DND-41 (cell line): ENCODE results near the gene CELA2B.

Experiments used
- ATAC-seq: fragments of 200-7000 bp; cut with Tn5 transposase; 3 replicates; pipeline ENCODE4 v1.9.1; 2021; ENCODE audit warnings: low read depth; ENCODE audit not compliant: insufficient read depth
- DNase-seq: peaks from one replicate; pipeline ENCODE4 v3.0.0-alpha.2; 2020
- H2AFZ ChIP-seq: 2 replicates; pipeline ENCODE4 v1.6.0; 2012; ENCODE audit warnings: low read depth, low read length
- H3K27ac ChIP-seq: 2 replicates; pipeline ENCODE4 v1.5.1; 2012; ENCODE audit warnings: low read length, inconsistent platforms
- H3K27me3 ChIP-seq: fragments of 200-600 bp; sonication (generic); 2 replicates; pipeline ENCODE4 v1.6.0; 2012; ENCODE audit warnings: low read length, mild to moderate bottlenecking, inconsistent platforms; ENCODE audit not compliant: insufficient read depth, poor library complexity
- H3K36me3 ChIP-seq: 2 replicates; pipeline ENCODE4 v1.5.1; 2012; ENCODE audit warnings: low read length, inconsistent platforms; ENCODE audit not compliant: insufficient read depth
- H3K4me1 ChIP-seq: 2 replicates; pipeline ENCODE4 v1.5.1; 2012; ENCODE audit warnings: mild to moderate bottlenecking, low read length; ENCODE audit not compliant: insufficient read depth
- H3K4me2 ChIP-seq: 2 replicates; pipeline ENCODE4 v1.6.0; 2012; ENCODE audit warnings: mild to moderate bottlenecking, moderate library complexity, low read length, inconsistent platforms; ENCODE audit not compliant: insufficient read depth
- H3K4me3 ChIP-seq, 2 experiments: fragments of 200-600 bp in 1 of 2; shearing (Covaris generic) in 1 of 2; 2 replicates each; pipeline ENCODE4 v1.5.1; 2012 to 2016; ENCODE audit warnings: inconsistent platforms in 2 of 2, low read length in 2 of 2, mild to moderate bottlenecking in 2 of 2, low read depth in 1 of 2, moderate library complexity in 1 of 2
- H3K79me2 ChIP-seq: 2 replicates; pipeline ENCODE4 v1.6.0; 2012; ENCODE audit warnings: low read length, inconsistent platforms; ENCODE audit not compliant: insufficient read depth
- H3K9ac ChIP-seq: 2 replicates; pipeline ENCODE4 v1.6.0; 2012; ENCODE audit warnings: low read depth, mild to moderate bottlenecking, inconsistent platforms, low read length, moderate library complexity
- H3K9me3 ChIP-seq: 2 replicates; pipeline ENCODE4 v1.5.1; 2012; ENCODE audit warnings: low read length, moderate library complexity, mild to moderate bottlenecking, inconsistent platforms; ENCODE audit not compliant: insufficient read depth, severe bottlenecking
- H4K20me1 ChIP-seq: 2 replicates; pipeline ENCODE4 v1.6.0; 2012; ENCODE audit warnings: low read length; ENCODE audit not compliant: insufficient read depth
- CTCF ChIP-seq: IDR thresholded peaks from 2 replicates; pipeline ENCODE4 v1.5.1; 2012; ENCODE audit warnings: borderline replicate concordance, low read length, moderate library complexity, mild to moderate bottlenecking; ENCODE audit not compliant: poor library complexity, severe bottlenecking; ENCODE audit errors: extremely low read depth
- EZH2 ChIP-seq: IDR thresholded peaks from 3 replicates; pipeline ENCODE4 v1.6.1; 2012; ENCODE audit warnings: borderline replicate concordance, low read depth, mild to moderate bottlenecking, moderate library complexity, low read length, inconsistent platforms; ENCODE audit not compliant: severe bottlenecking

CELA2B gene

DNA sequence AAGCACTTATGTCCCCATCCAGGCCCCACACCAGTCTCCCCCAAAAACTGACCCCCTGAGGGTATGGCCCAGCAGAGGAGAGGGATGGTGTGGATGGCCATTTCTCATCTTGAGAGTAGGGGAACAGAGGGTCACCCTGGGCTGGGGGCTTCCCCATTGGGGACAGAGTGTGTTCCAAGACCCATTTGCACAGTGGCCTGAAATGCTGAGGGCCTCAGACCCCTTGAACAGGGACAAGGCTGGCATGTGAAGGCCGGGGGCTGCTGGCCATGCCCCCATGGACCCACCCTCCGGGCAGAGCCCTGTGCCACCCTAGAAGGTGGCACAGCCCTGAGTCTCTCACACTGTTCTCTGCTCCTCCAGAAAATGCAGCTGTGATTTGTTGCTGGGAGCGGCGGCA is 29.7 kb upstream of the CELA2B start:
- H3K9me3 ChIP-seq: no peaks in the 10 kb centered on the region
- H3K9ac ChIP-seq: no peak overlapping the region
- no peak overlapping the region for H3K4me3 ChIP-seq
- H3K27me3 ChIP-seq: no peaks in the 10 kb centered on the region
- H3K36me3 ChIP-seq: no peaks in the 10 kb centered on the region
- 0 out of 2 replicates have a peak, but pooled peaks cover 4% of the 10 kb centered on the region for H4K20me1 ChIP-seq
- ATAC-seq (no peak), DNase-seq (no peak)
- H2AFZ ChIP-seq: no peak overlapping the region
- H3K4me2 ChIP-seq: no peak overlapping the region
- H3K79me2 ChIP-seq: no peaks in the 10 kb centered on the region
- no peak overlapping the region for H3K27ac ChIP-seq
- no peaks in the 10 kb centered on the region for H3K4me1 ChIP-seq
- TF ChIP-seq EZH2: no peak
- TF ChIP-seq CTCF: no peak

GRCh38 chr1:15448877-15449462 is 26.9 kb upstream of the CELA2B start:
- no peak overlapping the region for H2AFZ ChIP-seq
- no peak overlapping the region for H3K27ac ChIP-seq
- H4K20me1 ChIP-seq: peaks cover 4% of the 10 kb centered on the region; the same call in 1 of the 2 replicates
- no peak overlapping the region for H3K4me3 ChIP-seq
- no peak for TF ChIP-seq EZH2
- no peak for TF ChIP-seq CTCF
- no peaks in the 10 kb centered on the region for H3K36me3 ChIP-seq
- no peaks in the 10 kb centered on the region for H3K4me1 ChIP-seq
- no peaks in the 10 kb centered on the region for H3K79me2 ChIP-seq
- H3K9ac ChIP-seq: no peak overlapping the region
- ATAC-seq: no peak
- H3K4me2 ChIP-seq: no peak overlapping the region
- DNase-seq: no peak
- no peaks in the 10 kb centered on the region for H3K27me3 ChIP-seq
- H3K9me3 ChIP-seq: no peaks in the 10 kb centered on the region

- no peak overlapping the region for H2AFZ ChIP-seq
- H3K27me3 ChIP-seq: no peaks in the 10 kb centered on the region
- no peak overlapping the region for H3K9ac ChIP-seq
- no peak overlapping the region for H3K27ac ChIP-seq
- H3K4me2 ChIP-seq: no peak overlapping the region
- DNase-seq (no peak), ATAC-seq (no peak)
- H3K4me3 ChIP-seq: no peak overlapping the region
- H4K20me1 ChIP-seq: peaks cover under 1% of the 10 kb centered on the region; the same call in 1 of the 2 replicates
- no peak for TF ChIP-seq CTCF
- TF ChIP-seq EZH2: no peak
- H3K79me2 ChIP-seq: no peaks in the 10 kb centered on the region
- no peaks in the 10 kb centered on the region for H3K4me1 ChIP-seq
- H3K36me3 ChIP-seq: no peaks in the 10 kb centered on the region
- H3K9me3 ChIP-seq: no peaks in the 10 kb centered on the region
Observed at GRCh38 chr1:15449567-15449966, 26.3 kb upstream of the CELA2B start.
